Esophagus muscularis mucosa (tissue), 4 donors: ENCODE data around the gene NALCN. TPM values are rescaled to one million over a fixed set of nuclear protein-coding genes. Genes with fewer than 3 reads are reported as not detected.

ENCODE experiments used
- DNase-seq: peaks from one replicate; pipeline ENCODE4 v3.0.0-alpha.2; 2017; ENCODE audit errors: extremely low spot score
- H3K27ac ChIP-seq, 4 donors: fragments of 200-600 bp; sonication (generic); replicated peaks in 1 of 4; 1 replicate in 3 of 4; 2 replicates in 1 of 4; pipeline ENCODE4 v1.5.1; 2016 to 2019; ENCODE audit warnings: mild to moderate bottlenecking in 1 of 4
- H3K27me3 ChIP-seq, 4 donors: fragments of 200-600 bp; sonication (generic); one replicate each; pipeline versions ENCODE4 v1.5.1 to v1.6.0; 2016 to 2019
- H3K36me3 ChIP-seq, 4 donors: fragments of 200-600 bp; sonication (generic); one replicate each; pipeline ENCODE4 v1.5.1; 2016 to 2019
- H3K4me1 ChIP-seq, 4 donors: fragments of 200-600 bp; sonication (generic); one replicate each; pipeline ENCODE4 v1.5.1; 2016 to 2019
- H3K4me3 ChIP-seq, 4 donors: fragments of 200-600 bp; sonication (generic); 1 replicate in 2 of 4; 2 replicates in 2 of 4; pipeline ENCODE4 v1.5.1; 2016 to 2019; ENCODE audit warnings: mild to moderate bottlenecking in 4 of 4, moderate library complexity in 1 of 4
- H3K9me3 ChIP-seq, 4 donors: fragments of 200-600 bp; sonication (generic); 1 replicate in 3 of 4; 2 replicates in 1 of 4; pipeline ENCODE4 v1.5.1; 2016 to 2019
- EP300 ChIP-seq: sonication (generic); formaldehyde crosslinking; IDR thresholded peaks from one replicate; pipeline ENCODE4 v1.6.1; 2017; ENCODE audit warnings: antibody characterized with exemption
- POLR2A ChIP-seq: fragments of 450-650 bp; IDR thresholded peaks from one replicate; pipeline ENCODE4 v1.6.1; 2017; ENCODE audit warnings: antibody characterized with exemption, moderate library complexity, mild to moderate bottlenecking, low read depth
- POLR2AphosphoS5 ChIP-seq, 2 donors: sonication (generic); formaldehyde crosslinking; IDR thresholded peaks; one replicate each; pipeline ENCODE4 v1.6.1; 2017; ENCODE audit warnings: antibody characterized with exemption in 2 of 2
- WGBS: methylation state at CpG from one replicate; pipeline ENCODE4 v1.1.5; 2018; 5-methylcytosine and 5-hydroxymethylcytosine counted together
- intact Hi-C: fragments of 100-400 bp; cut with DNase I; formaldehyde crosslinking; loops from one replicate; pipeline ENCODE4 v1.15.1; 2023
- total RNA-seq, 4 donors: library from RNA; depleted of rRNA; stranded (reverse); fragments of >200 nt; gene quantifications; one replicate each; pipeline versions ENCODE4 v1.1.0 to v1.2.1, GENCODE V29; 2016
- TF ChIP-seq, protein P1 (sequence below), 3 experiments: fragments of 200-600 bp in 2 of 3; fragments of 450-650 bp in 1 of 3; sonication (generic) in 2 of 3; IDR thresholded peaks; one replicate each; pipeline ENCODE4 v1.5.1; 2017 to 2019; ENCODE audit warnings: antibody characterized with exemption in 3 of 3, mild to moderate bottlenecking in 2 of 3, moderate library complexity in 1 of 3

Gene NALCN
- total RNA-seq, 4 donors from 2014 or later: 0.42 to 0.83 (median 0.54) TPM

DNA sequence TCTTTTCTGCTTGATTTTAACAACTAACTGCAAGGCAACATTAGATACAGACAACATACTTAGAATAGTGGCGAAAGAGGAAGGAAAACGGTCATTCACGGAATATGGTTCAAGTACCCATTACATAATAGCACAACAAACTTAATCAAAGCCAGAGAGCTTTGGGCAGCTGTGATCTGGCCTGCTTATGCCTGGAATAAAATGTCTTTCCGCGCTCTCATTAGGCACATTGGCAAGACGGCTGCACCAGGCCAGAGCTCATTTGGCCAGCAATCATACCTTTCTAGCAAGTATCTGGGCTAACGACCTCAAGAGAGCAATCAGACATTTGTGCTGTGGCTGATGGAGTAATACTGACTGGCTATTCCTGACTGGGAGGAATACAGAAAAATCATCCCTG is 112.8 kb downstream of the NALCN start:
- H3K9me3 ChIP-seq: no peaks in the 10 kb centered on the region
- no peaks in the 10 kb centered on the region for H3K36me3 ChIP-seq
- intact Hi-C loops: no loop called here
- no peak for DNase-seq
- no peak overlapping the region for H3K4me3 ChIP-seq
- H3K27ac ChIP-seq: no peak overlapping the region
- TF ChIP-seq POLR2A (no peak), EP300 (no peak), POLR2AphosphoS5 (IDR thresholded peaks at IDR 0.05) (no peak)
- TF ChIP-seq, protein P1, sequence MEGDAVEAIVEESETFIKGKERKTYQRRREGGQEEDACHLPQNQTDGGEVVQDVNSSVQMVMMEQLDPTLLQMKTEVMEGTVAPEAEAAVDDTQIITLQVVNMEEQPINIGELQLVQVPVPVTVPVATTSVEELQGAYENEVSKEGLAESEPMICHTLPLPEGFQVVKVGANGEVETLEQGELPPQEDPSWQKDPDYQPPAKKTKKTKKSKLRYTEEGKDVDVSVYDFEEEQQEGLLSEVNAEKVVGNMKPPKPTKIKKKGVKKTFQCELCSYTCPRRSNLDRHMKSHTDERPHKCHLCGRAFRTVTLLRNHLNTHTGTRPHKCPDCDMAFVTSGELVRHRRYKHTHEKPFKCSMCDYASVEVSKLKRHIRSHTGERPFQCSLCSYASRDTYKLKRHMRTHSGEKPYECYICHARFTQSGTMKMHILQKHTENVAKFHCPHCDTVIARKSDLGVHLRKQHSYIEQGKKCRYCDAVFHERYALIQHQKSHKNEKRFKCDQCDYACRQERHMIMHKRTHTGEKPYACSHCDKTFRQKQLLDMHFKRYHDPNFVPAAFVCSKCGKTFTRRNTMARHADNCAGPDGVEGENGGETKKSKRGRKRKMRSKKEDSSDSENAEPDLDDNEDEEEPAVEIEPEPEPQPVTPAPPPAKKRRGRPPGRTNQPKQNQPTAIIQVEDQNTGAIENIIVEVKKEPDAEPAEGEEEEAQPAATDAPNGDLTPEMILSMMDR (IDR thresholded peaks at IDR 0.05): no peak
- WGBS: 89% methylated on average over 7 of the region's 7 CpGs
- H3K4me1 ChIP-seq: no peaks in the 10 kb centered on the region
- no peaks in the 10 kb centered on the region for H3K27me3 ChIP-seq

GRCh38 chr13:101301053-101301452 is 115.3 kb downstream of the NALCN start:
- H3K27me3 ChIP-seq: no peaks in the 10 kb centered on the region
- H3K4me1 ChIP-seq: no peaks in the 10 kb centered on the region
- H3K9me3 ChIP-seq: no peaks in the 10 kb centered on the region
- intact Hi-C loops: no loop called here
- no peak for DNase-seq
- WGBS: 83% methylated on average over 8 of the region's 8 CpGs
- H3K4me3 ChIP-seq: no peak overlapping the region
- TF ChIP-seq, protein P1 (IDR thresholded peaks at IDR 0.05): no peak
- no peak for TF ChIP-seq POLR2A
- no peaks in the 10 kb centered on the region for H3K36me3 ChIP-seq
- H3K27ac ChIP-seq: no peak overlapping the region

DNA sequence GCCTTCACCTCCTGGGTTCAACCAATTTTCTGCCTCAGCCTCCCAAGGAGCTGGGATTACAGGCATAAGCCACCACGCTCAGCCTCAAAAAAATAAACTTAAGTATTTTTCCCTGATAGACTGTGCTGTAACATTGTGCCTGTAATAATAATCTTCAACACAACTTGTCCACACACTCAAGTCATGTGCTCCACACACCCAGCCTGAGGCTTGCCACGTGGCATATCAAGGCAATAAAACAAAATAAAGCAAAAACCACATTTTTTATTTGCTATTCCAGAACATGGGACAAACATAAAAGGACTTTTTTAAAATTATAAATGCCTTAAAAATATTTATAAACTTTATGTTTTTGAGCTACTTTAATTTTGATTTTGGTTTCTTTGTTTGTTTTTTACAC is 115.8 kb downstream of the NALCN start:
- Histone ChIP-seq H3K4me1 (no peaks in the 10 kb centered on the region), H3K27ac (no peak overlapping the region), H3K9me3 (no peaks in the 10 kb centered on the region), H3K4me3 (no peak overlapping the region), H3K27me3 (no peaks in the 10 kb centered on the region), H3K36me3 (no peaks in the 10 kb centered on the region)
- no peak for DNase-seq
- WGBS: 68% methylated on average over 2 of the region's 2 CpGs
- TF ChIP-seq POLR2A (no peak), EP300 (no peak), POLR2AphosphoS5 (IDR thresholded peaks at IDR 0.05) (no peak)
- TF ChIP-seq, protein P1 (IDR thresholded peaks at IDR 0.05): no peak
- intact Hi-C loops: no loop called here

- TF ChIP-seq EP300: no peak
- Histone ChIP-seq H3K27me3 (no peaks in the 10 kb centered on the region), H3K9me3 (no peaks in the 10 kb centered on the region), H3K4me3 (no peak overlapping the region), H3K27ac (no peak overlapping the region), H3K36me3 (no peaks in the 10 kb centered on the region), H3K4me1 (no peaks in the 10 kb centered on the region)
- 86% methylated on average over 4 of the region's 4 CpGs for WGBS
- intact Hi-C loops: no loop called here
- DNase-seq: no peak
Observed at GRCh38 chr13:101298517-101298916, 117.8 kb downstream of the NALCN start.

- no peaks in the 10 kb centered on the region for H3K36me3 ChIP-seq
- no peak overlapping the region for H3K27ac ChIP-seq
- H3K4me1 ChIP-seq: no peaks in the 10 kb centered on the region
- intact Hi-C loops: no loop called here
- H3K27me3 ChIP-seq: no peaks in the 10 kb centered on the region
- no peak overlapping the region for H3K4me3 ChIP-seq
- no peaks in the 10 kb centered on the region for H3K9me3 ChIP-seq
- 94% methylated on average over 1 of the region's 1 CpG for WGBS
- TF ChIP-seq POLR2A: no peak
- TF ChIP-seq, protein P1 (IDR thresholded peaks at IDR 0.05): no peak
- TF ChIP-seq EP300: no peak
- no peak for TF ChIP-seq POLR2AphosphoS5 (IDR thresholded peaks at IDR 0.05)
- DNase-seq: no peak
Observed at GRCh38 chr13:101297794-101298193, 118.5 kb downstream of the NALCN start.
